ENCODE results near the gene PIGQ. TPM values are rescaled to one million over a fixed set of nuclear protein-coding genes. Genes with fewer than 3 reads are reported as not detected.

The PIGQ gene
- total RNA-seq, 1 experiment from 2014 or later = 45.6 TPM

DNA sequence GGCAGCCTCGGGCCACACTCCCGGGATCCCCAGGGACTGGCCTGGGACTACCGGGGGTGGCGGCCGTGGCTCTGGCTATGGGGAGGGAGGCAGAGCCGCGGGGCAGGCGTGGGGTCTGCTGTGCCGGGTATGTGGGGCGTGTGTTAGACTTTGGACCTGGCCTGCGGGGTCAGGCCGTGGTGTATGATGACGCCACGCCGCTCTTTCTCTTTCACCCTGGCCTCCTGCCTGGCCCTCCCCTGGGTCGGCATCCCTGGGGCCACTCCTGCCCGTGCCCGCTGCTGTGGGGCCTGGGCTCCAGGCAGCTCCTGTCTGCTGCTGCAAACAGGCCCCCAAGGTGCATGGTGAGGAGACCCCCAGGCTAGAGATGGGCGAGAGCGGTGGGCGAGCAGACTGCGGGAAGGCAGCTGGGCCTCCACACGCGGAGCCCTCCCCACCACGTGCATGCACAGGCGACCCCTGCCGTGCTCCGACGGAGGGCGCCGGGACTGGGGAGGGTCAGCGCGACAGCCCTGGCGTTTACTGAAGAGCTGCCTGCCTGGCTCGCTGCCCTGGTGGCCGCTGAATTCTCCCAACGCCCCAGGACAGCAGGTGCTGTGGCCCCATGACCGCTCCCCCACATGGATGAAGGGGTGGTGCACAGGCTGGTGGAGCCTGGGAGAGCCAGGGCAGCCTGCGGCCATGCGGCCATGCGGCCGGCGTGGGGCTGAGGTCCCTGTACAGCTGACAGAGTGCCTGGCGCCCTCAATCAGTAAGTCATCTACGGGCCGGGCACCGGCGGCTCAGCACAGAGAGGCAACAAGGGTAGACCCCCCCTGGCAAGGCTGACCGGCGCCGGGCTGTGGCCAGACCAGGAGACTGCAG lies 26.2 kb upstream of the PIGQ start:
- peaks cover 26% of the 10 kb centered on the region for H3K36me3 Mint-ChIP-seq (ENCODE audit: insufficient read depth, unreplicated experiment)
- H3K27ac Mint-ChIP-seq (ENCODE audit: low read depth, unreplicated experiment) = no peak overlapping the region
- no peaks in the 10 kb centered on the region for H3K27me3 Mint-ChIP-seq (ENCODE audit: insufficient read depth, unreplicated experiment)
- no peaks in the 10 kb centered on the region for H3K4me1 Mint-ChIP-seq (ENCODE audit: insufficient read depth, unreplicated experiment)
- no peaks in the 10 kb centered on the region for H3K9me3 Mint-ChIP-seq (ENCODE audit: unreplicated experiment)
- TF ChIP-seq, protein P1, sequence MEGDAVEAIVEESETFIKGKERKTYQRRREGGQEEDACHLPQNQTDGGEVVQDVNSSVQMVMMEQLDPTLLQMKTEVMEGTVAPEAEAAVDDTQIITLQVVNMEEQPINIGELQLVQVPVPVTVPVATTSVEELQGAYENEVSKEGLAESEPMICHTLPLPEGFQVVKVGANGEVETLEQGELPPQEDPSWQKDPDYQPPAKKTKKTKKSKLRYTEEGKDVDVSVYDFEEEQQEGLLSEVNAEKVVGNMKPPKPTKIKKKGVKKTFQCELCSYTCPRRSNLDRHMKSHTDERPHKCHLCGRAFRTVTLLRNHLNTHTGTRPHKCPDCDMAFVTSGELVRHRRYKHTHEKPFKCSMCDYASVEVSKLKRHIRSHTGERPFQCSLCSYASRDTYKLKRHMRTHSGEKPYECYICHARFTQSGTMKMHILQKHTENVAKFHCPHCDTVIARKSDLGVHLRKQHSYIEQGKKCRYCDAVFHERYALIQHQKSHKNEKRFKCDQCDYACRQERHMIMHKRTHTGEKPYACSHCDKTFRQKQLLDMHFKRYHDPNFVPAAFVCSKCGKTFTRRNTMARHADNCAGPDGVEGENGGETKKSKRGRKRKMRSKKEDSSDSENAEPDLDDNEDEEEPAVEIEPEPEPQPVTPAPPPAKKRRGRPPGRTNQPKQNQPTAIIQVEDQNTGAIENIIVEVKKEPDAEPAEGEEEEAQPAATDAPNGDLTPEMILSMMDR (IDR thresholded peaks at IDR 0.05; ENCODE audit: unreplicated experiment) = no peak
- intact Hi-C loops (cut with micrococcal nuclease) = no loop called here
- POLR2A ChIA-PET = interaction anchor here (0.6 kb wide), 2 partner anchors 16 to 864 kb away, joined by 3 to 4 read pairs; no protein-coding TSS in a partner anchor
- no peak for DNase-seq (ENCODE audit: unreplicated experiment)
- BruUV-seq (replicated peaks) = no TSS peak
- H3K4me3 Mint-ChIP-seq (ENCODE audit: unreplicated experiment) = no peak overlapping the region
- CTCF ChIA-PET = interaction anchor here (0.5 kb wide), 1 partner anchor 437 kb away, joined by 4 read pairs; no protein-coding TSS in a partner anchor

DNA sequence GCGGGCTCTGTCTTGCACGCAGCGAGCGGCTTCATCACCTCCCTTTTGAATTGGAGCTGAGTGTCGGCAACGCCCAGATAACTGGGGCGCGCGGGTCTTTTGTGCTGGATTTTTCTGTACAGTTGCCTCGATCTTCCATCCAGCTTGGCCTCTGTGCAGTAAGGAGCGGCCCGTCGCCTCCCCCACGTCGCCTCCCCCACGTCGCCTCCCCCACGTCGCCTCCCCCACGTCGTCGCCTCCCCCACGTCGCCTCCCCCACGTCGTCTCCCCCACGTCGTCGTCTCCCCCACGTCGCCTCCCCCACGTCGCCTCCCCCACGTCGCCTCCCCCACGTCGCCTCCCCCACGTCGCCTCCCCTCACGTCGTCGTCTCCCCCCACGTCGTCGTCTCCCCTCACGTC lies 25.3 kb upstream of the PIGQ start:
- Mint-ChIP-seq H3K36me3 (ENCODE audit: insufficient read depth, unreplicated experiment) (peaks cover 19% of the 10 kb centered on the region), H3K9me3 (ENCODE audit: unreplicated experiment) (no peaks in the 10 kb centered on the region), H3K4me1 (ENCODE audit: insufficient read depth, unreplicated experiment) (no peaks in the 10 kb centered on the region), H3K27me3 (ENCODE audit: insufficient read depth, unreplicated experiment) (no peaks in the 10 kb centered on the region), H3K4me3 (ENCODE audit: unreplicated experiment) (no peak overlapping the region), H3K27ac (ENCODE audit: low read depth, unreplicated experiment) (no peak overlapping the region)
- CTCF ChIA-PET = no interaction called here
- POLR2A ChIA-PET = interaction anchor here (0.6 kb wide), 2 partner anchors 208 to 863 kb away, joined by 3 to 4 read pairs; no protein-coding TSS in a partner anchor
- intact Hi-C loops (cut with micrococcal nuclease) = no loop called here
- BruUV-seq (replicated peaks) = no TSS peak
- TF ChIP-seq, protein P1 (IDR thresholded peaks at IDR 0.05; ENCODE audit: unreplicated experiment) = no peak
- DNase-seq (ENCODE audit: unreplicated experiment) = no peak

DNA sequence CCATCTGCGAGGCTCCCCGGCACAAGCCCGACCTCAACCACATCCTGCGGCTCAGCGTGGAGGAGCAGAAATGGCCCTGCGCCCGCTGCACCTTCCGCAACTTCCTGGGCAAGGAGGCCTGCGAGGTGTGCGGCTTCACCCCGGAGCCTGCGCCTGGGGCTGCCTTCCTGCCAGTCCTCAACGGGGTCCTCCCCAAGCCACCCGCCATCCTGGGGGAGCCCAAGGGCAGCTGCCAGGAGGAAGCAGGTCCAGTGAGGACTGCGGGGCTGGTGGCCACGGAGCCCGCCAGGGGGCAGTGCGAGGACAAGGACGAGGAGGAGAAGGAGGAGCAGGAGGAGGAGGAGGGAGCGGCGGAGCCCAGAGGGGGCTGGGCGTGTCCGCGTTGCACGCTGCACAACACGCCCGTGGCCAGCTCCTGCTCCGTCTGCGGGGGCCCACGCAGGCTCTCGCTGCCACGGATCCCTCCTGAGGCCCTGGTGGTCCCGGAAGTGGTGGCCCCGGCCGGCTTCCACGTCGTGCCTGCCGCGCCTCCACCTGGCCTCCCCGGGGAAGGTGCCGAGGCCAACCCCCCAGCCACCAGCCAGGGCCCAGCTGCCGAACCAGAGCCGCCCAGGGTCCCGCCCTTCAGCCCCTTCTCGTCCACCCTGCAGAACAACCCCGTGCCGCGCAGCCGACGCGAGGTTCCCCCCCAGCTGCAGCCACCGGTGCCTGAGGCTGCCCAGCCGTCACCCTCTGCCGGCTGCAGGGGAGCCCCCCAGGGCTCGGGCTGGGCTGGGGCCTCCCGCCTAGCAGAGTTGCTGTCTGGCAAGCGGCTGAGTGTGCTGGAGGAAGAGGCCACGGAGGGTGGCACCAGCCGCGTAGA lies 22.6 kb upstream of the PIGQ start:
- BruUV-seq (replicated peaks) = no TSS peak

More for the DNA sequence above, 22.6 kb upstream of the PIGQ start:
- TF ChIP-seq, protein P1 (IDR thresholded peaks at IDR 0.05; ENCODE audit: unreplicated experiment) = no peak
- H3K27me3 Mint-ChIP-seq (ENCODE audit: insufficient read depth, unreplicated experiment) = no peaks in the 10 kb centered on the region
- no peaks in the 10 kb centered on the region for H3K4me1 Mint-ChIP-seq (ENCODE audit: insufficient read depth, unreplicated experiment)
- CTCF ChIA-PET = interaction anchor here (0.7 kb wide), 1 partner anchor 19 kb away, joined by 3 read pairs; no protein-coding TSS in a partner anchor
- intact Hi-C loops (cut with micrococcal nuclease) = no loop called here
- no peak overlapping the region for H3K27ac Mint-ChIP-seq (ENCODE audit: low read depth, unreplicated experiment)
- DNase-seq (ENCODE audit: unreplicated experiment) = no peak
- POLR2A ChIA-PET = no interaction called here
- no peaks in the 10 kb centered on the region for H3K9me3 Mint-ChIP-seq (ENCODE audit: unreplicated experiment)
- peaks cover 6% of the 10 kb centered on the region for H3K36me3 Mint-ChIP-seq (ENCODE audit: insufficient read depth, unreplicated experiment)
- no peak overlapping the region for H3K4me3 Mint-ChIP-seq (ENCODE audit: unreplicated experiment)
